BJ (cell line): ENCODE results near the gene TSKU. TPM values are rescaled to one million over a fixed set of nuclear protein-coding genes. Genes with fewer than 3 reads are reported as not detected.

Experiments
- CTCF ChIA-PET: fragments of 350-600 bp; formaldehyde crosslinking; extraction: SDS; loops from one replicate; lab custom pipeline; 2021; ENCODE audit warnings: antibody characterized with exemption, inconsistent platforms; lab: Yijun Ruan, JAX
- POLR2A ChIA-PET: fragments of 300-600 bp; sonication (Branson Sonifier 250); formaldehyde crosslinking; extraction: SDS; loops from one replicate; lab custom pipeline; 2021; ENCODE audit warnings: antibody characterized with exemption; lab: Charles Lee
- DNase-seq: peaks from one replicate; pipeline ENCODE4 v3.0.0-alpha.2; 2011; ENCODE audit warnings: low read depth
- H3K27me3 ChIP-seq: 2 replicates; pipeline ENCODE4 v1.6.0; 2011; ENCODE audit warnings: low read length; ENCODE audit not compliant: control insufficient read depth, insufficient read depth
- H3K36me3 ChIP-seq: 2 replicates; pipeline ENCODE4 v1.5.1; 2011; ENCODE audit warnings: low read length; ENCODE audit not compliant: control insufficient read depth, insufficient read depth
- H3K4me3 ChIP-seq: 2 replicates; pipeline ENCODE4 v1.5.1; 2011; ENCODE audit warnings: low read depth, mild to moderate bottlenecking, control low read depth, low read length
- CTCF ChIP-seq: IDR thresholded peaks from 2 replicates; pipeline ENCODE4 v1.5.1; 2011; ENCODE audit warnings: low read depth, mild to moderate bottlenecking, control low read depth, inconsistent platforms, low read length, moderate library complexity; ENCODE audit not compliant: insufficient read depth
- polyA plus RNA-seq: library from polyadenylated mRNA; depleted of rRNA; stranded (reverse); fragments of >200 nt; gene quantifications from 2 replicates; pipeline ENCODE4 v1.2.3, GENCODE V29; 2011

The TSKU gene
- polyA plus RNA-seq, 1 experiment: 27.3 TPM

- Histone ChIP-seq H3K27me3 (peaks cover 6% of the 10 kb centered on the region), H3K4me3 (no peak overlapping the region), H3K36me3 (no peaks in the 10 kb centered on the region)
- no peak for DNase-seq
- CTCF ChIA-PET: interaction anchor here (1.0 to 2.3 kb wide), 3 partner anchors 23 to 89 kb away, joined by 3 to 7 read pairs (median 5); no protein-coding TSS in a partner anchor
- POLR2A ChIA-PET: no interaction called here
- no peak for TF ChIP-seq CTCF
Observed at GRCh38 chr11:76830639-76831327, 47.6 kb downstream of the TSKU start.

GRCh38 chr11:76831686-76832310 is 48.6 kb downstream of the TSKU start:
- Histone ChIP-seq H3K27me3 (peaks cover 6% of the 10 kb centered on the region), H3K36me3 (no peaks in the 10 kb centered on the region), H3K4me3 (no peak overlapping the region)
- TF ChIP-seq CTCF: no peak
- no peak for DNase-seq
- ChIA-PET CTCF (interaction anchor here (2.3 kb wide), 1 partner anchor 87 kb away, joined by 7 read pairs; no protein-coding TSS in a partner anchor), POLR2A (no interaction called here)

DNA sequence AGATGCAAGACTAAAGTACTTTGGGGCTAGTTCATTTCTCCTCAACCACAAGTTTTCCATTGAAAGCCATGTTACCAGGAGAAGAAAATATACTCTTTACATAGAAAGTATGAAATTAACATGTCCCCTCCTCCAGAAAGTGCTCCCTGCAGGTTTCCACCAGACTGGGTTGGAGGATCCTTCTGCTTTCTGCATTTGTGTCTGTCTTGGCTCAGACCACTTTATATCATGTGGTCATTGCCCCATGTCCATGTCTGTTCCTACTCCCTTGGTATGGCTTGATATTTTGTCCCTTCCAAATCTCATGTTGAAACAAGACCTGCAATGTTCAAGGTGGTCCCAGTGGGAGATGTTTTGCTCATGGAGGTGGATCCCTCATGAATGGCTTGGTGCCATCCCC is 49.2 kb downstream of the TSKU start:
- ChIA-PET CTCF (interaction anchor here (2.3 kb wide), 1 partner anchor 86 kb away, joined by 7 read pairs; no protein-coding TSS in a partner anchor), POLR2A (no interaction called here)
- DNase-seq: no peak
- Histone ChIP-seq H3K36me3 (no peaks in the 10 kb centered on the region), H3K4me3 (no peak overlapping the region), H3K27me3 (peaks cover 8% of the 10 kb centered on the region)
- TF ChIP-seq CTCF: no peak

GRCh38 chr11:76834151-76834550 is 51.0 kb downstream of the TSKU start:
- no peak for TF ChIP-seq CTCF
- H3K4me3 ChIP-seq: no peak overlapping the region
- H3K27me3 ChIP-seq: peaks cover 20% of the 10 kb centered on the region
- DNase-seq: no peak
- ChIA-PET POLR2A (no interaction called here), CTCF (interaction anchor here (1.1 to 1.7 kb wide), 3 partner anchors 27 to 112 kb away, joined by 3 to 4 read pairs (median 4); no protein-coding TSS in a partner anchor)
- no peaks in the 10 kb centered on the region for H3K36me3 ChIP-seq

- ChIA-PET POLR2A (no interaction called here), CTCF (interaction anchor here (0.6 to 1.3 kb wide), 6 partner anchors 11 to 110 kb away, joined by 3 read pairs; no protein-coding TSS in a partner anchor)
- no peak for DNase-seq
- Histone ChIP-seq H3K27me3 (peaks cover 25% of the 10 kb centered on the region), H3K4me3 (no peak overlapping the region), H3K36me3 (no peaks in the 10 kb centered on the region)
- no peak for TF ChIP-seq CTCF
Observed at GRCh38 chr11:76835036-76835435, 51.9 kb downstream of the TSKU start.
